Activated naive CD8-positive, alpha-beta T cell treated with anti-CD3 and anti-CD28 coated beads, Interleukin-2, amount 50 U/mL, for 16 hours (primary cell): Measurements from ENCODE around the gene VMP1.

Experiments
- DNase-seq: peaks from one replicate; pipeline ENCODE4 v3.0.0-alpha.2; 2020; ENCODE audit warnings: low read depth, low spot score

Gene VMP1

DNA sequence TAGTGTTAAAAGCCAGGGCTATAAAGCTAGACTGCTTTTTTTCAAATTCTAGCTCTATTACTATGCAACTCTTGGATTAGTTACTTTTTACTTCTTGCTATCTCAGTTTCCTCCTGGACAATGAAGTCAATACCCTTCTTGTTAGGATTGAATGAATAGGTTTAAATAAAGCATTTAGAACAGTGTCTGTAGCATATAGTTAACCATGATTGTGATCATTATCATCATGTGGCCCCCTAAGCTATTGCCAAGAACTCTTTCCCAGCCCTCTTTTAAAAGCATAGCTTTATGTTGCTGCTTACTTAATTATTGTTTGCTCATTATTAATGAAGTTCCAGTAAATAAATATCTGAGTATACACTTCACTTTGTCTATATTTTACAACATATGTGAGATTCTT lies 4.5 kb downstream of the VMP1 start:
- DNase-seq, result no peak

DNA sequence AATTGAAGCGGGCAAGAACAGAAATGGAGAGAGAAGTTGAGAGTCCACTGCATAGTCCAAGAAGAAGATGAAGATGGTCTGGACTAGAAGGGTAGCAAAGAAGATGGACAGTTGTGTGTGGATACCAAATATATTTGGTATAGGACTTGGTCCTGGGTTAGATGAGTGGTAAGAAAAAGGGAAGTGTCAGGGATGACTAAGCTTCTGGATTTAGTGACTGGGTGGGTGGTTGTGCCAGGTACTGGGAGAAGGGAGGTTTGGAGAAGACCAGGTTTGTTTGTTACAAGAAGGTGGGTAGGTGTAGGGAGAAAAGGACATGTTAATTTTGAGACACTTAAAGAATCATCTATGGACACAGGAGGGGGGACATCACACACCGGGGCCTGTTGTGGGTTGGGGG lies 5.4 kb downstream of the VMP1 start:
- no peak for DNase-seq

DNA sequence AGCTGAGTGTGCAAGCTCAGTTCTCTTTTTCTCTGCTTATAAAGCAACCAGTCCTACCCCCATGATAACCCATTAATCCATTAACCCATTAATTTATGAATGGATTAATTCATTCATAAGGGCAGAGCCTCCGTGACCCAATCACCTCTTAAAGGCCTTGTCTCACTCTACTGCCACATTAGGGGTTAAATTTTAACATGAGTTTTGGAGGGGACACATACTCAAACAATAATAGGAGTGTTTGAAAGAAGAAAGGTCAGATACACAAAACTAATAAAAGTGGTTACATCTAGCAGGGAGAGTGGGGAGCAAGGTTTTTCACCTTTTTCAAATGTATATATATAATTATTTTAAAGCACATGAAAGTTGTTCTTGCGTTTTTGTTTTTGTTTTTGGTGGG lies 6.8 kb downstream of the VMP1 start:
- no peak for DNase-seq

DNA sequence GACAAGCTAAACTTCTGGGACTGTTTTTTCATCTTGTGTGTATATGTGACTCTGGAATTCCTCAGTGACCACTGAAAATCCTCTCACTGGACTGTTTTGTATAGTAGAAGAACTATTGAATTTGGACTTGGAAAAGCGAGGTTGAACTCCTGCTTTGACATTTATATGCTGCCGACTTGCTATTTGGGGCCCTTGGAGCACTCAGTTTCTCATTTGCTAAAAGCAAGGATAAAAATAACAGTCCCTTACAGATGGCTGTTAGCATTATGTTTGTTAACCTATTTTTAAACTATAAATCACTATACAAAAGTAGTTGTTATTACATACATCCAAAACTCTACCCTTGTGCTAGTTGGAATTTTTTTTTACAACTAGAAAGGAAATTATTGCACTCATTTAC lies 9.0 kb downstream of the VMP1 start:
- no peak for DNase-seq

DNA sequence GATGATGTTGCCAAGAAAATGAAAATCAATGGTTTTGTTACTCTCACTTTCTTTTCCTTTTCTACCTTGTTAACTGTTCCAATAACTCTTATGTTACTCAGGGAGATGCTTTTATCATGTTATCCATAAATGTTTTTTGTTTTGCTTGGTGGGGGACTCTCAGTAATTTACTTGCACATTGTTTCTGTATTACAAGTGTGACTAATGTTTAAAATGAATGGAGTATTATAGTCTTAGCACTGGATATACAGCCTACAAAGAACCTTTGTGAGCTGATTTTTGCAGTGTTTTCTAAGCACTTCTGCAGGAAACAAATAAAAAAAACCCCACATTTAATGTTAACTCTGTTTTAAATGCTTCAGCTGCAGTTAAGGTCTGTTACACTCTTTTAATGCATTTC lies 12.1 kb downstream of the VMP1 start:
- no peak for DNase-seq

DNA sequence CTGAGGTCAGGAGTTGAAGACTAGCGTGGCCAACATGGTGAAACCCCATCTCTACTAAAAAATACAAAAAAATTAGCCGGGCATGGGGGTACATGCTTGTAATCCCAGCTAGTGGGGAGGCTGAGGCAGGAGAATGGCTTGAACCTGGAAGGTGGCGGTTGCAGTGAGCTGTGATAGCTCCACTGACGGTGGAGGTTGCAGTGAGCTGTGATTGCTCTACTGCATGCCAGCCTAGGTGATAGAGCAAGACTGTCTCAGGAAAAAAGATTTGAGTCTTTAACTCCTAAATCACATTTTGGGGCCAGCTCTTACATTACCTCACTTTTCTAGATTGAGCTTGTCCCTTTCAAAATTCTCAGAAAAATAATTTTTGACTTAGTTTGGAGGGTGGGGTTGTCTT lies 15.2 kb downstream of the VMP1 start:
- DNase-seq, result no peak

DNA sequence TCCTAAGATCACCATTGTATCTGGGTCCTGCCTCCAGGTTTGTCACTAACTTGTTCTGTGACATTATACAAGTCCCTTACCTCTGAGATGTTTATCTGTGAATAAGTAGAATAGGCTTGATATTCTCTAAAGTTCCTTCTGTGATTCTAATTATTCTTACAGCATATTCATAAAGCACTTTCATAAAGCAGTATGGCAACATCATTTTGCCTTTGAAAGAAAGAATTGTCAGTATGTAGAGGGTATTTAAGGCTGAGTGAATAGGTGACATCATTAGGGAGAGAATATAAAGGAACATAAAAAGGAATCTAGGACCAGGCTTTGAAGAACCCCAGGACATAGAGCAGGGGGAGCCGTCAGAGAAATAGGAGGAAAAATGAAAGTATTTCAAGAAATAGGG lies 15.6 kb downstream of the VMP1 start:
- no peak for DNase-seq

DNA sequence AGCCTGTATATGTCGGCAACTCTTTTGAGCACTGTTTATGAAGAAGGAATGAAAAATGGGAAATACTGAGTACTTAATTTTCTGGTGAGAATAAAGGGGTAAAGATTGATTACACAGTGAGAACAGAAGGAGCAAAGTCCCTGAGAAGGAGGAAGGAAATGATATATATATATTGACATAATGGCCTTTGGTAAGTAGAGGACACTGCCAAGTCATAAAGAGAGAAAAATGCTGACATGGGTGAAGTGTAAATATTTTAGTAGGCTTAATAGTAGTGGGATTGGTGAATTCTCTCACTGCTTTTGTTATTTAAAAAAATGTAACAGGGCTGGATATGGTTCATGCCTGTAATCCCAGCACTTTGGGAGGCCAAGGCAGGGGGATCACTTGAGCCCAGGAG lies 16.2 kb downstream of the VMP1 start:
- no peak for DNase-seq

DNA sequence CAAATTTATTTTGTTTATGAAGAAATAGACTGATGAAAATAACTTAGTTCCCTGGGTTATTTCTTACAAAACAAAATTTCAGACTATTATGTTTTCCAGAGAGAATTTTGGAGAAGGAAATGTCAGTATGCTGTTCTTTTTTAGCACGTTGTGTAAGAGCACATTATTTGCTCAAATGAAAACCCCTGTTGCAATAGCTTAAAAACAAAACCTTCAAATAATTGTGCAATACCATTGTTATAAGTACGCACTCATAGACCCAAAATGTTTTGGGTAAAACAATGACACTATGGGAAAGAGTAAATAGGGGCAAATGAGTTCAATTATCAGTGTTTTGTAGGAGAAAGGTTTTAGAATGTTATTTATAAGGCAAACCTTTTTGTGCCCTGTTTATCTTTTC lies 18.2 kb downstream of the VMP1 start:
- no peak for DNase-seq

DNA sequence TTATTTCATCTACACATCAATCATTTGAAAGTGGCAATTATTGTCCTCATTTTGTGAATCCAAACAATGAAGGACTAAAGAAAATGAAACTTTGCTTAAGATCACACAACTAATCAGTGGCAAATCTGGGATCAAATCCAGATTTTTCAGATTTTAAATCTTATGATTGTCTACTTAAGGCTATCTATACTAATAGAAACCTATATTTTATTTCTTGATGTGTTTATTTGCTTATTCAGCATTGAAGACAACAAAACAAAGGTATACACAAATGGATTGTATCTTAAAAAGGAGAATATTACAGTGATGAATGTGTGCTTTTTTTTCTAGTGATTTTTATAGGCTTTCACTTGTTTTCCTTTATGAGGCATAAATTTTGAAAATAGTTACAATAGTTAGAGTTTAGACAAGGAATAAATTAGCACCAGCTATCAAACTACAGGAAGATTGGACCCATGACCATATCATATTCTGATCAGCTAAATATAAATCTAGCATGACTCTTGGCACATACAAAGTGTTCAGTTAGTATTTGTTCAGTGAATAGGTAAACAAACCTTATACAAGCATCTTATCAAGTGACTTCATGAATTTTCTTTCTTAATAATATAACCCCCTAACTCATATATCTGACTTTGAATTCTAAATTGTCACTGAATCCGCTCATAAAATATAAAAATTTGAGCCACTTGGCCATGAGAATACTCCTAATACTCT lies 20.5 kb downstream of the VMP1 start:
- no peak for DNase-seq

DNA sequence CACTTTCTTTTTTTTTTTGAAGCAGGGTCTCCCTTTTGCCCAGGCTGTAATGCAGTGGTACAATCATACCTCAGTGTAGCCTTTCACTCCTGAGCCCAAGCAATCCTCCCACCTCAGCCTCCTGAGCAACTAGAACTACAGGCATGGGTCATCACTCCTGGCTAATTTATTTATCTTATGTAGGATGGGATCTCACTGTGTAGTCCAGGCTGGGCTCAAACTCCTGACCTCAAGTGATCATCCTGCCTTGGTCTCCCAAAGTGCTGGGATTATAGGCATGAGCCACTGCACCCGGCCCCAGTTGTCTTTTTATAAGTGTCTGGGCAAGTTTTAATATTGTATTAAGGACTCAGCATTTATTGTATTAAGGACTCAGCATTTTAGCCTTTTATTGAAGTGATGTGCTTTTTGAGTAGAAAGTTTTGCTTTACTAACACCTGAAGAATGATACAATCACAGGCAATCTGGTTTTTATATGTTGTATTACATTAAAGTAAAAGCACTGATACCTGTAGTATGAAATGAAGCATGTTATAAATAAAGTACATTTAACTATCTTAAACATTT lies 22.9 kb downstream of the VMP1 start:
- DNase-seq, result no peak

DNA sequence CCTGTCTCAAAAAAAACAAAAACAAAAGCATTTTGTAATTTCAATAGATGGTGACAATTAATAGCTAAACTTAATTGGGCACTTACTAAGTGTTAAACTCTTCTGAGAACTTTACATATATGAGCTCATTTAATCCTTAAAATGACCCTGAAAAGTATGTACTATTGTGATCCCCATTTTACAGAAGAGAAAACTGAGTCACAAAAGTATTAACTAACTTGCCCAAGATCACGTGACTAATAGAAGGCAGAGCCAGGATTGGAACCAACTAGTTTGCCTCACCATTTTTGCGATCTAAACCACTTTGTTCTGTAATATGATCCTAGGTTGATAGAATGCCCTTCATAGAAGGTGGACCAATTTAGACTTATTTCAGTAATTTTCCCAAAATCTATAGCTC lies 26.2 kb downstream of the VMP1 start:
- no peak for DNase-seq

DNA sequence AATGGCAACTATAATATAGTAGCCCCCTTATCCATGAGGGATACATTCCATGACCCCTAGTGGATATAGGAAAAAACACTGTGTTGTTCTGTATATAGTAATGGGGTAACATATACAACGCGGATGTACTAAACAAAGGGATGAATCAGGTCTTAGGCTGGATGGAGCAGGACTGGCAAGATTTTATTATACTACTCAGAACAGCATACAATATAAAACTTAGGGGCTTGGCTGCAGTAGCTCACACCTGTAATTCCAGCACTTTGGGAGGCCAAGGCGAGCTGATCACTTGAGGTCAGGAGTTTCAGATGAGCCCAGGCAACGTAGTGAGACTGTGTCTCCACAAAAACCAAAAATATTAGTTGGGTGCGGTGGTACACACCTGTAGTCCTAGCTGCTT lies 26.8 kb downstream of the VMP1 start:
- no peak for DNase-seq

DNA sequence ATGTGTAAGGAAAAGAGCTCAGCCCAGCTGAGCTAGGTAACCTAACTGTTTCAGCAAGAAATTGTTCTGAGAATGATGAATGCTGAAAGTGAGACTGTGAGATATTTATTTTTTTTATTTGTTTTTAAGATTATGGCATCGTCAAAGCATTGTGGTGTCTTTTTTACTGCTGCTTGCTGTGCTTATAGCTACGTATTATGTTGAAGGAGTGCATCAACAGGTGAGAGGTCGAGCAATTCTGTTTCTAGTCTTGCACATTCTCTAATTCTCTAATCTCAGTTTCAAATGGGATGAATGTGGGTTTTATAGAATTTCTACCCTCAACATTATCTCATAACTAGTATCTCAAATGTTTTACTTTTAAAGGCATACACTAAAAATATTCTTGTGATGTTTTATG lies 29.9 kb downstream of the VMP1 start:
- DNase-seq, result no peak

DNA sequence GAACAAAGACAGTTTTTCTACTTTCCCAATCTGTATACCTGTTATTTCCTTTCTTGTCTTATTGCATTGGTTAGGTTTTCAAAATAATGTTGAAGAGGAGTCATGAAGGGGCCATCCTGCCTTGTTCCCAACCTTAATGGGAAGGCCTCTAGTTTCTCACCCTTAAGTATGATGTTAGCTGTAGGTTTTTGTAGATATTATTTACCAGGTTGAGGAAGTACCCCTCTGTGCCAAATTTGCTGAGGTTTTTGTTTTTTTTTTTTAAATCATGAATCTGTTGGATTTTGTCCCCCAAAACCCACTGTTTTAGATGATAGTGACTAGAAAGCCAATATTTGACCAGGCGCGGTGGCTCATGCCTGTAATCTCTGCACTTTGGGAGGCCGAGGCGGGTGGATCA lies 36.4 kb downstream of the VMP1 start:
- no peak for DNase-seq

DNA sequence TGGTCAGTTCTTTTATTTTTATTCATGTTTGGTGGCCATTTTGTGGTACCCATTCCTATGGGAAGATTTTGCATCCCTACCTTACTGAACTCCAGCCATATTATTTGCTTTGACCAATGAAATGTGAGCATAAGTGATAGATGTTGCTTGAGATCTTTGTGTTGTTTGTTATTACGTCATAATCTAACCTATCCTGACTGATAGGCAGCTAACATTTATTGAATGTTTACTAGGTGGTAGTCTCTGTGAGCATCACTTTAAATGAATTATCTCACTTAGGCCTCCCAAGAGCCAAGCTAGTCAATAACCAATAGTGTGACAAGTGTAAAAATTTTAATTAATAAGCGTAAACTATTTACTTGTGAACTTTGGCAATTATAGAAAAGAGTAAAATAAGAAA lies 37.6 kb downstream of the VMP1 start:
- no peak for DNase-seq

DNA sequence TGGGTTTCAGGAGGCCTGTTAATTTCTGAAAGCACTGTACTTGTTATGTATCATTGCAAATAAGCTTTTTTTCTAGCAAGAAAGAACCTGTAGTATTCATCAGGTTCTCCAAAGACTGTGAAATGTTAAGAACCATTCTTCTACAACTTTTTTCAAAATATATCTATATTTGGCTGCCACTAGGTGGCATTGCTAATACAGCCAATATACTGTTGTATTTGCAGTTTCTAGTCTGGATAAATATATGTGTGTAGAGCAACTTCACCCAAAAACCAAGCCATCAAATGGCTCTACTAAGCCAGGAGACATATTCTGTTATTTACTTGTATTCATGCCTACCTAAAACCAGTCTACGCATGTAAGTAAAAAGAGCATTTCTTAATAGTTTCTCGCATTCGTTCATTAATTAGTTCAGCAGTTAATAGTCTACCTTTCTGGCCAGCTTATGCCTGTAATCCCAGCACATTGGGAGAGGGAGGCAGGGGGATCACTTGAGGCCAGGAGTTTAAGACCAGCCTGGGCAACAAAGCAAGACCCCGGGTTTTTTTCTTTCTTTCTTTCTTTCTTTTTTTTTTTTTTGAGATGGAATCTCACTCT lies 39.5 kb downstream of the VMP1 start:
- no peak for DNase-seq

DNA sequence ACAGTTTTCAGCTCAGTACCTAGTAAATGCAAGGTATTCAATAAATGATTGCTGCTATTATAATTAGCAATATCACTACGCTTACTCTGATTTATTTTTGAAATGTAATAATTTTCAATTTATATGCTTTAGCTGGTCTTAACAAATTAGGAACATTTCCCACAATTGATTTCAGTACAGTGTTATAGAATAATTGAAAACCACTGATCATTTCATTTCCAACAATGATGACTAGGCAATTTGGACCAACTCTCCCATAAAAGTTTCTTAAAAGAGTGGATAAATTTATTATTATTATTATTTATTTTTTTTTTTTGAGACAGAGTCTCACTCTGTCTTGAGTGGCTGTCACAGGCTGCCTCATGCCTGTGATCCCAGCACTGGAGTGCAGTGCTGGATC lies 41.1 kb downstream of the VMP1 start:
- DNase-seq, result no peak

DNA sequence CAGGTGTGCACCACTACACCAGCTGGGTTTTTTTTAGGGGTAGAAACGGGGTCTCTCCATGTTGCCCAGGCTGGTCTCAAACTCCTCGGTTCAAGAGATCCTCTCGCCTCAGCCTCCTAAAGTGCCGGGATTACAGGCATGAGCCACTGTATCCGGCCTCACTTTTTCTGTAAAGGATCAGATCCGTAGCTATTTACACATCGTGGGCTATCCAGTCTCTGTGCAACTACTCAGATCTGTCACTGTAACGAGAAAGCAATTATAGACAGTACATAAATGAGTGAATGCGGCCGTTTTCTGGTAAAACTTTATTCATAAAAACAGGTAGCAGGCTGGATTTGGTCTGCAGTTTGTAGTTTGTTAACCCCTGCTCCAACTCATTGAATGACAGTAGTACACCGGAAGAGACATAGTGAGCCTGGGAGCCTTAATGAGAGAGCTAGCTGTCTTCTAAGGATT lies 44.5 kb downstream of the VMP1 start:
- no peak for DNase-seq

DNA sequence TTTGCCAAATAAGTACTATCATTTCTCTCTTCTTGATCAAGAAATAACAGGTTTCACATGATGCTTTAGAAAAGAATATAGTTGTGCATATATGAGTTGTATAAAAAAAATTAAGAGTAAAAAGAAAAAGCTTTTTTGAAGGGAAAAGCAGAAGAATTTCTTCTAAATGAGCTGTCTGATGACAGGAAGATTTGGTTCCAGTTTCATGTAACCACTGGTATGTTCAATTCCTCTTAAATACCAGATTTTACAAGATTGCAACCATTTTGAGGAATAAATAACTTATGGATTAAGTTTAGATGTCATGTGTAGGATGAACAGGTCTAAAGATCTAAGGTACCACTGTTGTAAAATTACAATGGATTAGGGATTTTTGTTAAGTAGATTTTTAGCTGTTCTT lies 45.0 kb downstream of the VMP1 start:
- DNase-seq, result no peak

DNA sequence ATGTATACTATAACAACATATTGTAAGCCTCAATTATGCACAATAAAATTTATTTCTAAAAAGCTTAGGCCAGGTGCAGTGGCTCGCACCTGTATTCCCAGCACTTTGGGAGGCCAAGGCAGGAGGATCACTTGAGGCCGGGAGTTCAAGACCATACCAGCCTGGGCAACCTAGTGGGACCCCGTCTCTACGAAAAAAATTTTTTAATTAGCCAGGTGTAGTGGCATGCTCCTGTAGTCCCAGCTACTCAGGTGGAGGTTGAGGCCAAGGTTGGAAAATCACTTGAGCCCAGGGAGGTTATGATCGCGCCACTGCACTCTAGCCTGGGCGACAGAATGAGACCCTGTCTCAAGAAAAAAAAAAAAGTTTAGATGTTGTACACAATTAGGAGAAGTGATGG lies 45.5 kb downstream of the VMP1 start:
- DNase-seq, result no peak

DNA sequence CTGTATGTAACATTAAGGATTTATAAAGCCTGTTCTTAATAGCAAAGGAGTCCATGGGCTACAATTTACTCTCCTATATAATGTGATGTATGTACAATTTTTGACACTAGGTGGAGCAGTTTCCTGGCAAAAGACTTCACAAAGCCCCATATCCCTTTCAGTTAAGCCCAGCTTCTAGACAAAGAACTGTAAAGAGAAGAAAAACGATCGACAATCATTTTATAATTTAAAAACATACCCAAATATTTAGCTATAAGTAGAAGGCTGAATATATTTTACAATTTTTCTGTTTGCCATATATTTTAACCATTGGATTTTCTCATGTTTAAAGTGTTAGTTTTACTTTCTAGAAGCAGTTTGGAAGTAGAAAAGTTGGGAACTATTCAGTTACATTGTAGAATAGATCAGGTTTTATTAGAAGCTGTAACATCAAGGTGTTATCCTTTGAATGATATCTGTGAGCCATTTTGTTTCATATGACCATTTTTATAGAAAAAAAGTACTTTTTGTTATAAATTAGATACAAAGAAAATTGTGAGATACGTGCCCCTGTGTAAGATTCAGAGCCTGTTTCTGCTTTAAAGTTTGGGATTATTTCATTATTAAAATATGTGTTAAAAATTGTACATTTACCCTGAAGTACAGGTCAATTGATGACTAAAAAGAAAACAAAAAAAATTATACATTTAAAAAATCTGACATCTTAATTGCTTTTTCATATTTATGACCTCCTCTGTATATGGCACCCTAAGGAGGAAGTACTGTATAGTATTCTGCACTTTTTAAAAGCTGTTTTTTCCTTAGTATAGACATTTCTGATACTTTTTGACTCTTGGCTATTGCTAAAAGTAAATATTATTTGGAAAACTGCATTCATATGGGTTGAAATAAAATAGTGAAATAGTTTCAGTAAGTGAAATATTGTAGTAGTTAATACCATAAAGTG lies 46.3 kb downstream of the VMP1 start:
- DNase-seq, result no peak
